Measurements from ENCODE around the gene ADARB2. TPM values are rescaled to one million over a fixed set of nuclear protein-coding genes. Genes with fewer than 3 reads are reported as not detected.

The ADARB2 gene
- polyA plus RNA-seq, 1 of the 3 experiments (the other 2 are of a cell fraction) = not detected

DNA sequence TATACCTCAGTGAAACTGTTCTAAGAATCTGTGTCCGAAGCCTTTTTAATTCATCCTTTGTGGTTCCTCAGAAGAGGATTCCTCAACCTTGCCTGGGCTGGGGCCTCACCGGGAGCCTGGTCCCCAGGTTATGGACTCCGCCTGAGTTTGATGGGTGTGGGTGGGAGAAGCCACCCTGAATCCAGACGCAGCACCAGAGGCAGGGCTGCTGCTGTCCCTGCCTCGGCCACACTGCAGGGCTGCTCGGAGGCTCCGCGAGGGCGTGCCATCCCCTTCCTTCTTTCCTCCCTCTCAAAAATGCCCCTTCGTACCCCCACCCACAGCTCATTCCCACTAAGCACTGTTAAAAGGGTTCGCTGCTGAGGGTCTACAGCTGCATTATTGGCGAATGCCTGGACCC lies 146.3 kb downstream of the ADARB2 start:
- ChIA-PET CTCF (no interaction called here), POLR2A (no interaction called here)
- H3K36me3 ChIP-seq (replicated peaks in 1 of 2; ENCODE audit: control insufficient read depth in 1 of 2, insufficient read depth in 2 of 2, low read length in 1 of 2) = no peaks in the 10 kb centered on the region
- H4K20me1 ChIP-seq (ENCODE audit: insufficient read depth) = no peaks in the 10 kb centered on the region
- H3K4me1 ChIP-seq (ENCODE audit: control insufficient read depth in 1 of 2, insufficient read depth in 2 of 2, low read depth in 1 of 2, low read length in 1 of 2) = peaks cover 0 to 2% of the 10 kb centered on the region in 2 experiments; a peak in 1 of 4 replicates
- TF ChIP-seq, protein P1, sequence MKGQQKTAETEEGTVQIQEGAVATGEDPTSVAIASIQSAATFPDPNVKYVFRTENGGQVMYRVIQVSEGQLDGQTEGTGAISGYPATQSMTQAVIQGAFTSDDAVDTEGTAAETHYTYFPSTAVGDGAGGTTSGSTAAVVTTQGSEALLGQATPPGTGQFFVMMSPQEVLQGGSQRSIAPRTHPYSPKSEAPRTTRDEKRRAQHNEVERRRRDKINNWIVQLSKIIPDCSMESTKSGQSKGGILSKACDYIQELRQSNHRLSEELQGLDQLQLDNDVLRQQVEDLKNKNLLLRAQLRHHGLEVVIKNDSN (IDR thresholded peaks at IDR 0.05; ENCODE audit: borderline replicate concordance, low read depth) = no peak
- TF ChIP-seq IRF3 (IDR thresholded peaks at IDR 0.05; ENCODE audit: low read depth, low read length) (no peak), RXRA (IDR thresholded peaks at IDR 0.05; ENCODE audit: borderline replicate concordance, low read depth) (no peak), ELF1 (IDR thresholded peaks at IDR 0.05) (no peak), GATA2 (CRISPR knock-in tag; IDR thresholded peaks at IDR 0.05) (no peak), EP300 (IDR thresholded peaks at IDR 0.05; ENCODE audit: borderline replicate concordance in 1 of 2, low read depth in 1 of 2, low read length in 1 of 2) (no peak), POLR2AphosphoS5 (IDR thresholded peaks at IDR 0.05; ENCODE audit: low read depth, low read length) (no peak), YY1 (IDR thresholded peaks at IDR 0.05; ENCODE audit: low read depth) (no peak), MEF2A (IDR thresholded peaks at IDR 0.05; ENCODE audit: borderline replicate concordance, low read depth) (no peak), EZH2phosphoT487 (IDR thresholded peaks at IDR 0.05; ENCODE audit: borderline replicate concordance, low read depth) (no peak), NRF1 (IDR thresholded peaks at IDR 0.05; ENCODE audit: low read depth, low read length) (no peak), SMC3 (IDR thresholded peaks at IDR 0.05; ENCODE audit: low read depth, low read length) (no peak)
- TF ChIP-seq, protein P2, sequence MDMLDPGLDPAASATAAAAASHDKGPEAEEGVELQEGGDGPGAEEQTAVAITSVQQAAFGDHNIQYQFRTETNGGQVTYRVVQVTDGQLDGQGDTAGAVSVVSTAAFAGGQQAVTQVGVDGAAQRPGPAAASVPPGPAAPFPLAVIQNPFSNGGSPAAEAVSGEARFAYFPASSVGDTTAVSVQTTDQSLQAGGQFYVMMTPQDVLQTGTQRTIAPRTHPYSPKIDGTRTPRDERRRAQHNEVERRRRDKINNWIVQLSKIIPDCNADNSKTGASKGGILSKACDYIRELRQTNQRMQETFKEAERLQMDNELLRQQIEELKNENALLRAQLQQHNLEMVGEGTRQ (IDR thresholded peaks at IDR 0.05; ENCODE audit: borderline replicate concordance, low read depth, low read length) = no peak
- WGBS (ENCODE audit: low lambda C conversion rate) = 42% methylated on average over 4 of the region's 12 CpGs
- no peaks in the 10 kb centered on the region for H3K9me2 ChIP-seq
- no peaks in the 10 kb centered on the region for H3F3A ChIP-seq (replicated peaks; ENCODE audit: insufficient read depth)
- no peak overlapping the region for H3K4me2 ChIP-seq
- H3K79me2 ChIP-seq (ENCODE audit: insufficient read depth) = no peaks in the 10 kb centered on the region
- no peak overlapping the region for H2AFZ ChIP-seq (ENCODE audit: low read depth)
- H3K4me3 ChIP-seq (ENCODE audit: low read depth in 2 of 2, low read length in 1 of 2) = no peak overlapping the region
- no peak for DNase-seq
- no peaks in the 10 kb centered on the region for H3K27me3 ChIP-seq (ENCODE audit: insufficient read depth)
- no peaks in the 10 kb centered on the region for H3K9me3 ChIP-seq
- H3K9ac ChIP-seq = no peak overlapping the region
- H3K27ac ChIP-seq (ENCODE audit: low read depth in 2 of 2, low read length in 1 of 2) = no peak overlapping the region

GRCh38 chr10:1589257-1589656 lies 148.1 kb downstream of the ADARB2 start:
- no peaks in the 10 kb centered on the region for H3K27me3 ChIP-seq (ENCODE audit: insufficient read depth)
- H3K79me2 ChIP-seq (ENCODE audit: insufficient read depth) = no peaks in the 10 kb centered on the region
- no peaks in the 10 kb centered on the region for H3K9me3 ChIP-seq
- no peaks in the 10 kb centered on the region for H3K36me3 ChIP-seq (replicated peaks in 1 of 2; ENCODE audit: control insufficient read depth in 1 of 2, insufficient read depth in 2 of 2, low read length in 1 of 2)
- CTCF ChIA-PET = no interaction called here
- no peaks in the 10 kb centered on the region for H3F3A ChIP-seq (replicated peaks; ENCODE audit: insufficient read depth)
- peaks cover 0 to 2% of the 10 kb centered on the region in 2 experiments; a peak in 1 of 4 replicates for H3K4me1 ChIP-seq (ENCODE audit: control insufficient read depth in 1 of 2, insufficient read depth in 2 of 2, low read depth in 1 of 2, low read length in 1 of 2)
- POLR2A ChIA-PET = no interaction called here
- TF ChIP-seq, protein P1 (IDR thresholded peaks at IDR 0.05; ENCODE audit: borderline replicate concordance, low read depth) = no peak
- DNase-seq = no peak
- no peaks in the 10 kb centered on the region for H4K20me1 ChIP-seq (ENCODE audit: insufficient read depth)
- 56% methylated on average over 13 of the region's 17 CpGs for WGBS (ENCODE audit: low lambda C conversion rate)
- no peak overlapping the region for H3K4me2 ChIP-seq
- no peaks in the 10 kb centered on the region for H3K9me2 ChIP-seq
- H2AFZ ChIP-seq (ENCODE audit: low read depth) = no peak overlapping the region
- no peak overlapping the region for H3K27ac ChIP-seq (ENCODE audit: low read depth in 2 of 2, low read length in 1 of 2)
- H3K9ac ChIP-seq = no peak overlapping the region
- H3K4me3 ChIP-seq (ENCODE audit: low read depth in 2 of 2, low read length in 1 of 2) = no peak overlapping the region
